SK-N-SH (cell line): ENCODE data around the gene AP4B1. TPM values are rescaled to one million over a fixed set of nuclear protein-coding genes. Genes with fewer than 3 reads are reported as not detected.

Experiments used
- CTCF ChIA-PET: fragments of 300-600, 350-600 bp; formaldehyde crosslinking; extraction: SDS; loops from one replicate; lab custom pipeline; 2021; lab: Yijun Ruan, JAX
- POLR2A ChIA-PET: fragments of 350-600 bp; sonication (Branson Sonifier 250); formaldehyde crosslinking; extraction: SDS; loops from one replicate; lab custom pipeline; 2020; ENCODE audit warnings: antibody characterized with exemption, inconsistent platforms; lab: Yijun Ruan, JAX
- DNase-seq: peaks from one replicate; pipeline ENCODE4 v3.0.0; 2012
- H2AFZ ChIP-seq: fragments of 200-600 bp; sonication (generic); 2 replicates; pipeline ENCODE4 v1.8.1; 2016; ENCODE audit warnings: antibody characterized with exemption, mild to moderate bottlenecking, low read depth
- H3F3A ChIP-seq: fragments of 200-600 bp; sonication (generic); replicated peaks from 2 replicates; pipeline ENCODE3; 2016; ENCODE audit warnings: antibody characterized with exemption, mild to moderate bottlenecking; ENCODE audit not compliant: insufficient read depth
- H3K27ac ChIP-seq, 2 experiments: fragments of 200-500 bp in 1 of 2; fragments of 200-600 bp in 1 of 2; sonication (Bioruptor generic) in 1 of 2; sonication (generic), shearing (Covaris generic) in 1 of 2; 2 replicates each; pipeline versions ENCODE4 v1.5.1 to v1.6.1; 2014 to 2016; ENCODE audit warnings: low read depth in 2 of 2, inconsistent platforms in 1 of 2, low read length in 1 of 2, mild to moderate bottlenecking in 1 of 2, mixed read lengths in 1 of 2
- H3K27me3 ChIP-seq: fragments of 200-600 bp; sonication (generic), shearing (Covaris generic); 2 replicates; pipeline ENCODE4 v1.6.1; 2016; ENCODE audit warnings: mixed run types; ENCODE audit not compliant: insufficient read depth
- H3K36me3 ChIP-seq, 2 experiments: fragments of 200-500 bp in 1 of 2; fragments of 200-600 bp in 1 of 2; sonication (Bioruptor generic) in 1 of 2; sonication (generic) in 1 of 2; replicated peaks in 1 of 2; 2 replicates each; pipeline versions ENCODE3 to v1.5.1; 2014 to 2016; ENCODE audit warnings: low read length in 1 of 2, mild to moderate bottlenecking in 1 of 2; ENCODE audit not compliant: insufficient read depth in 2 of 2, control insufficient read depth in 1 of 2
- H3K4me1 ChIP-seq, 2 experiments: fragments of 200-500 bp in 1 of 2; fragments of 200-600 bp in 1 of 2; sonication (Bioruptor generic) in 1 of 2; sonication (generic), shearing (Covaris generic) in 1 of 2; 2 replicates each; pipeline versions ENCODE4 v1.5.1 to v1.6.1; 2014 to 2016; ENCODE audit warnings: low read depth in 1 of 2, low read length in 1 of 2, mixed run types in 1 of 2; ENCODE audit not compliant: insufficient read depth in 2 of 2, control insufficient read depth in 1 of 2
- H3K4me2 ChIP-seq: fragments of 200-600 bp; sonication (generic), shearing (Covaris generic); 2 replicates; pipeline ENCODE4 v1.6.1; 2017; ENCODE audit warnings: mixed run types
- H3K4me3 ChIP-seq, 2 experiments: fragments of 200-500 bp in 1 of 2; fragments of 200-600 bp in 1 of 2; sonication (Bioruptor generic) in 1 of 2; sonication (generic), shearing (Covaris generic) in 1 of 2; 2 replicates each; pipeline versions ENCODE4 v1.5.1 to v1.8.1; 2014 to 2016; ENCODE audit warnings: low read depth in 2 of 2, inconsistent platforms in 1 of 2, low read length in 1 of 2, mild to moderate bottlenecking in 1 of 2, mixed read lengths in 1 of 2, moderate library complexity in 1 of 2
- H3K79me2 ChIP-seq: fragments of 200-600 bp; sonication (generic); 2 replicates; pipeline ENCODE4 v1.8.1; 2017; ENCODE audit warnings: mild to moderate bottlenecking; ENCODE audit not compliant: insufficient read depth
- H3K9ac ChIP-seq: fragments of 200-600 bp; sonication (generic); 2 replicates; pipeline ENCODE4 v1.6.1; 2017; ENCODE audit warnings: mixed run types
- H3K9me2 ChIP-seq: fragments of 200-600 bp; sonication (generic); 2 replicates; pipeline ENCODE4 v1.6.1; 2017; ENCODE audit warnings: mixed run types
- H3K9me3 ChIP-seq: fragments of 200-600 bp; sonication (generic); 2 replicates; pipeline ENCODE4 v1.6.1; 2017; ENCODE audit warnings: mixed run types, mild to moderate bottlenecking, moderate library complexity
- H4K20me1 ChIP-seq: fragments of 200-600 bp; sonication (generic); 2 replicates; pipeline ENCODE4 v1.6.1; 2017; ENCODE audit warnings: mild to moderate bottlenecking, mixed run types; ENCODE audit not compliant: insufficient read depth
- ELF1 ChIP-seq: IDR thresholded peaks from 2 replicates; pipeline ENCODE4 v1.4.0; 2012
- SIN3A ChIP-seq: IDR thresholded peaks from 2 replicates; pipeline ENCODE4 v1.6.1; 2012; ENCODE audit warnings: low read depth, mild to moderate bottlenecking, low read length, moderate library complexity, borderline replicate concordance
- TAF1 ChIP-seq: IDR thresholded peaks from 2 replicates; pipeline ENCODE4 v1.6.1; 2012; ENCODE audit warnings: low read depth, mild to moderate bottlenecking, low read length, moderate library complexity, borderline replicate concordance
- WGBS: methylation state at CpG from one replicate; pipeline ENCODE4 v1.1.6; 2017; ENCODE audit warnings: low lambda C conversion rate; 5-methylcytosine and 5-hydroxymethylcytosine counted together
- polyA plus RNA-seq, 3 experiments: library from polyadenylated mRNA; depleted of rRNA; stranded (reverse); fragments of >200 nt; gene quantifications; 2 replicates each; pipeline ENCODE4 v1.2.3, GENCODE V29; 2012
- TF ChIP-seq, protein P1 (sequence below): IDR thresholded peaks from 2 replicates; pipeline ENCODE4; 2012
- TF ChIP-seq, protein P2 (sequence below): IDR thresholded peaks from 2 replicates; pipeline ENCODE4 v1.6.1; 2012; ENCODE audit warnings: mild to moderate bottlenecking, low read depth, low read length, moderate library complexity

The AP4B1 gene
- polyA plus RNA-seq, 1 of the 3 experiments (the other 2 are of a cell fraction) = 11.5 TPM

- Histone ChIP-seq H3K4me2 (no peak overlapping the region), H3K27ac (no peak overlapping the region), H3K27me3 (no peaks in the 10 kb centered on the region), H3K9me2 (no peaks in the 10 kb centered on the region), H3K36me3 (peaks cover 9 to 20% of the 10 kb centered on the region in 2 experiments), H3K4me1 (peaks cover 0 to 6% of the 10 kb centered on the region in 2 experiments; a peak in 1 of 4 replicates), H4K20me1 (no peaks in the 10 kb centered on the region), H3F3A (peaks cover 13% of the 10 kb centered on the region), H3K79me2 (no peaks in the 10 kb centered on the region), H2AFZ (no peak overlapping the region), H3K9ac (no peak overlapping the region), H3K9me3 (no peaks in the 10 kb centered on the region), H3K4me3 (no peak overlapping the region)
- 90% methylated on average over 11 of the region's 11 CpGs for WGBS
- DNase-seq = no peak
- ChIA-PET POLR2A (no interaction called here), CTCF (no interaction called here)
- TF ChIP-seq SIN3A (no peak), TAF1 (no peak)
- TF ChIP-seq, protein P1, sequence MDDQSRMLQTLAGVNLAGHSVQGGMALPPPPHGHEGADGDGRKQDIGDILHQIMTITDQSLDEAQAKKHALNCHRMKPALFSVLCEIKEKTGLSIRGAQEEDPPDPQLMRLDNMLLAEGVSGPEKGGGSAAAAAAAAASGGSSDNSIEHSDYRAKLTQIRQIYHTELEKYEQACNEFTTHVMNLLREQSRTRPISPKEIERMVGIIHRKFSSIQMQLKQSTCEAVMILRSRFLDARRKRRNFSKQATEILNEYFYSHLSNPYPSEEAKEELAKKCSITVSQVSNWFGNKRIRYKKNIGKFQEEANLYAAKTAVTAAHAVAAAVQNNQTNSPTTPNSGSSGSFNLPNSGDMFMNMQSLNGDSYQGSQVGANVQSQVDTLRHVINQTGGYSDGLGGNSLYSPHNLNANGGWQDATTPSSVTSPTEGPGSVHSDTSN = no peak
These were observed 12.9 kb downstream of the AP4B1 start for GRCh38 chr1:113891631-113892220.

DNA sequence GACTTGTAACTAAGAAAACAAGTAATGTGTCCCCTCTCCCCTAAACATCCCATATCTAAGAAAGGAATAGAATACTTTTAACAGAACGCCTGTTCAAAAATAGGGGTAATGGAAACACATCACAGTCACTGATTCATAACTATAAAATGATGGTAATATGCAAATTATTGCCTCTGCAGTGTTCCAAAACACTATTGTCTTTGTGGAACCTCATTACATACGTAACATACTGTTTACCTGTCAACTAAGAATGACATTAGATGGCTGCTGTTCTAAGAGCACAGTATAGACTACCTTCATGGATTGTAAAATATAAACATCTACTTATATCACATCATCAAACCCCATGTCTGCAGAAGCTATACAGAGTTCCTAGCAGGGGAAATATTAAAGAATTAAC lies 13.8 kb downstream of the AP4B1 start:
- ChIA-PET CTCF (interaction anchor here (1.0 kb wide), 1 partner anchor 56 kb away, joined by 3 read pairs; no protein-coding TSS in a partner anchor), POLR2A (no interaction called here)
- no peak overlapping the region for H3K4me2 ChIP-seq
- 61% methylated on average over 2 of the region's 2 CpGs for WGBS
- no peak overlapping the region for H3K27ac ChIP-seq
- no peaks in the 10 kb centered on the region for H3K9me3 ChIP-seq
- no peak overlapping the region for H3K9ac ChIP-seq
- DNase-seq = no peak
- no peaks in the 10 kb centered on the region for H4K20me1 ChIP-seq
- peaks cover 3 to 12% of the 10 kb centered on the region in 2 experiments for H3K36me3 ChIP-seq
- H2AFZ ChIP-seq = no peak overlapping the region
- no peak for TF ChIP-seq ELF1
- TF ChIP-seq, protein P2, sequence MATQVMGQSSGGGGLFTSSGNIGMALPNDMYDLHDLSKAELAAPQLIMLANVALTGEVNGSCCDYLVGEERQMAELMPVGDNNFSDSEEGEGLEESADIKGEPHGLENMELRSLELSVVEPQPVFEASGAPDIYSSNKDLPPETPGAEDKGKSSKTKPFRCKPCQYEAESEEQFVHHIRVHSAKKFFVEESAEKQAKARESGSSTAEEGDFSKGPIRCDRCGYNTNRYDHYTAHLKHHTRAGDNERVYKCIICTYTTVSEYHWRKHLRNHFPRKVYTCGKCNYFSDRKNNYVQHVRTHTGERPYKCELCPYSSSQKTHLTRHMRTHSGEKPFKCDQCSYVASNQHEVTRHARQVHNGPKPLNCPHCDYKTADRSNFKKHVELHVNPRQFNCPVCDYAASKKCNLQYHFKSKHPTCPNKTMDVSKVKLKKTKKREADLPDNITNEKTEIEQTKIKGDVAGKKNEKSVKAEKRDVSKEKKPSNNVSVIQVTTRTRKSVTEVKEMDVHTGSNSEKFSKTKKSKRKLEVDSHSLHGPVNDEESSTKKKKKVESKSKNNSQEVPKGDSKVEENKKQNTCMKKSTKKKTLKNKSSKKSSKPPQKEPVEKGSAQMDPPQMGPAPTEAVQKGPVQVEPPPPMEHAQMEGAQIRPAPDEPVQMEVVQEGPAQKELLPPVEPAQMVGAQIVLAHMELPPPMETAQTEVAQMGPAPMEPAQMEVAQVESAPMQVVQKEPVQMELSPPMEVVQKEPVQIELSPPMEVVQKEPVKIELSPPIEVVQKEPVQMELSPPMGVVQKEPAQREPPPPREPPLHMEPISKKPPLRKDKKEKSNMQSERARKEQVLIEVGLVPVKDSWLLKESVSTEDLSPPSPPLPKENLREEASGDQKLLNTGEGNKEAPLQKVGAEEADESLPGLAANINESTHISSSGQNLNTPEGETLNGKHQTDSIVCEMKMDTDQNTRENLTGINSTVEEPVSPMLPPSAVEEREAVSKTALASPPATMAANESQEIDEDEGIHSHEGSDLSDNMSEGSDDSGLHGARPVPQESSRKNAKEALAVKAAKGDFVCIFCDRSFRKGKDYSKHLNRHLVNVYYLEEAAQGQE = no peak
- H3F3A ChIP-seq = peaks cover 4% of the 10 kb centered on the region
- H3K9me2 ChIP-seq = no peaks in the 10 kb centered on the region
- no peaks in the 10 kb centered on the region for H3K27me3 ChIP-seq
- no peaks in the 10 kb centered on the region for H3K79me2 ChIP-seq
- H3K4me3 ChIP-seq = no peak overlapping the region
- no peaks in the 10 kb centered on the region; a peak in 1 of 4 replicates for H3K4me1 ChIP-seq
